Bronchial epithelial cell (primary cell): ENCODE data around the gene FGF12. TPM values are rescaled to one million over a fixed set of nuclear protein-coding genes. Genes with fewer than 3 reads are reported as not detected.

ENCODE experiments used
- DNase-seq: peaks from one replicate; pipeline ENCODE4 v3.0.0-alpha.2; 2010; ENCODE audit warnings: low read depth
- FAIRE-seq: peaks from 2 replicates; lab custom pipeline; 2011; peaks lifted over from hg19 to GRCh38; lab: Jason Lieb, UNC
- H3K27me3 ChIP-seq: 2 replicates; pipeline ENCODE4 v1.5.1; 2011; ENCODE audit warnings: low read length; ENCODE audit not compliant: control insufficient read depth, insufficient read depth
- H3K36me3 ChIP-seq: 2 replicates; pipeline ENCODE4 v1.5.1; 2011; ENCODE audit warnings: low read length; ENCODE audit not compliant: control insufficient read depth, insufficient read depth
- H3K4me3 ChIP-seq: 2 replicates; pipeline ENCODE4 v1.5.1; 2011; ENCODE audit warnings: mild to moderate bottlenecking, low read depth, low read length, control low read depth
- CTCF ChIP-seq: IDR thresholded peaks from 2 replicates; pipeline ENCODE4 v1.5.1; 2011; ENCODE audit warnings: mild to moderate bottlenecking, moderate library complexity, low read length, control low read depth, inconsistent platforms; ENCODE audit not compliant: insufficient read depth, severe bottlenecking
- total RNA-seq: library from RNA; depleted of rRNA; stranded (reverse); fragments of >200 nt; gene quantifications from 2 replicates; pipeline ENCODE4 v1.2.1, GENCODE V29; 2014

Gene FGF12
- total RNA-seq, 1 donor from 2014 or later = not detected

GRCh38 chr3:192170031-192170430 is 557.3 kb downstream of the FGF12 start:
- no peak for FAIRE-seq
- Histone ChIP-seq H3K4me3 (no peak overlapping the region), H3K27me3 (no peaks in the 10 kb centered on the region), H3K36me3 (no peaks in the 10 kb centered on the region)
- no peak for DNase-seq
- no peak for TF ChIP-seq CTCF

GRCh38 chr3:192169332-192169915 is 557.9 kb downstream of the FGF12 start:
- Histone ChIP-seq H3K4me3 (no peak overlapping the region), H3K36me3 (no peaks in the 10 kb centered on the region), H3K27me3 (no peaks in the 10 kb centered on the region)
- TF ChIP-seq CTCF = no peak
- FAIRE-seq = no peak
- DNase-seq = no peak

GRCh38 chr3:192168202-192168601 is 559.1 kb downstream of the FGF12 start:
- DNase-seq (no peak), FAIRE-seq (no peak)
- Histone ChIP-seq H3K4me3 (no peak overlapping the region), H3K27me3 (no peaks in the 10 kb centered on the region), H3K36me3 (no peaks in the 10 kb centered on the region)
- no peak for TF ChIP-seq CTCF

- DNase-seq (no peak), FAIRE-seq (no peak)
- Histone ChIP-seq H3K36me3 (no peaks in the 10 kb centered on the region), H3K27me3 (no peaks in the 10 kb centered on the region), H3K4me3 (no peak overlapping the region)
- TF ChIP-seq CTCF = no peak
These were observed 561.8 kb downstream of the FGF12 start for GRCh38 chr3:192165552-192165951.

DNA sequence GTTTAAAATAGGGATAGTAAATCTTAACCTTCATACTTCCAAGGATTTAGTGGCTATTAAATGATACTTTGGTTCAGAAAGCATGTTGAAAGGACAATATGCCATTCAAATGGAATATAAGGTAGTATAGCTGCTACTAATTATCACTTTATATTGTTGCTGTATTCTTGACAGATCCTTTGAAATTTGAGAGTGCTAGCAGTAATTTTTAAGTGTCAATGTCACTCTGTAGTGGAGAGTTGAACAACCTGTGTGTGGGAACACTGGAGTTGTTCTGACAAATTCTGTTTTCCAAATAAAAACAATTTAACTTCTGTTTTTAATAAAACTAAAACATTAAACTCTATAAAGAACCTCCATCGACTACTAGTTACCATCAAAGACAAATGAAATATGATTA is 565.7 kb downstream of the FGF12 start:
- no peak for TF ChIP-seq CTCF
- FAIRE-seq (no peak), DNase-seq (no peak)
- H3K36me3 ChIP-seq = no peaks in the 10 kb centered on the region
- no peaks in the 10 kb centered on the region for H3K27me3 ChIP-seq
- H3K4me3 ChIP-seq = no peak overlapping the region

- no peak for FAIRE-seq
- TF ChIP-seq CTCF = no peak
- Histone ChIP-seq H3K36me3 (no peaks in the 10 kb centered on the region), H3K4me3 (no peak overlapping the region), H3K27me3 (no peaks in the 10 kb centered on the region)
- DNase-seq = no peak
These were observed 571.0 kb downstream of the FGF12 start for GRCh38 chr3:192156382-192156781.
